Mesothelial cell of epicardium (in vitro differentiated cells): ENCODE data around the gene RAET1G. TPM values are rescaled to one million over a fixed set of nuclear protein-coding genes. Genes with fewer than 3 reads are reported as not detected.

Source experiments
- DNase-seq, 2 experiments: peaks; one replicate each; pipeline ENCODE4 v3.0.0; 2021; ENCODE audit warnings: low spot score in 2 of 2; ENCODE audit not compliant: unreplicated experiment in 2 of 2
- H3K27ac Mint-ChIP-seq: 2 replicates; pipeline ENCODE4 v1.8.0; 2021; ENCODE audit warnings: mixed read lengths
- H3K27me3 Mint-ChIP-seq: 2 replicates; pipeline ENCODE4 v1.8.0; 2021; ENCODE audit warnings: low read depth, mixed read lengths
- H3K36me3 Mint-ChIP-seq: 2 replicates; pipeline ENCODE4 v1.8.0; 2021; ENCODE audit warnings: mixed read lengths
- H3K4me1 Mint-ChIP-seq: 2 replicates; pipeline ENCODE4 v1.8.0; 2021; ENCODE audit warnings: mixed read lengths
- H3K4me3 Mint-ChIP-seq: 2 replicates; pipeline ENCODE4 v1.8.0; 2021; ENCODE audit warnings: mild to moderate bottlenecking, moderate library complexity, mixed read lengths
- H3K9me3 Mint-ChIP-seq: 2 replicates; pipeline ENCODE4 v1.8.0; 2021; ENCODE audit warnings: mixed read lengths
- CTCF ChIP-seq: fragments of 200-600 bp; sonication (generic); IDR thresholded peaks from one replicate; pipeline ENCODE4 v1.5.0; 2021; ENCODE audit warnings: antibody characterized with exemption; ENCODE audit not compliant: unreplicated experiment
- total RNA-seq: library from RNA; stranded (reverse); gene quantifications from 3 replicates; pipeline ENCODE4 v1.2.1, GENCODE V29; 2021

Gene RAET1G
- total RNA-seq, 1 donor from 2014 or later = not detected

- H3K4me1 Mint-ChIP-seq = no peaks in the 10 kb centered on the region
- H3K36me3 Mint-ChIP-seq = no peaks in the 10 kb centered on the region
- DNase-seq = no peak
- H3K27ac Mint-ChIP-seq = no peak overlapping the region
- peaks cover 26% of the 10 kb centered on the region for H3K9me3 Mint-ChIP-seq
- H3K4me3 Mint-ChIP-seq = no peak overlapping the region
- H3K27me3 Mint-ChIP-seq = peaks cover 22% of the 10 kb centered on the region
- no peak for TF ChIP-seq CTCF
These were observed 53.5 kb downstream of the RAET1G start for GRCh38 chr6:149869275-149869892.

- Mint-ChIP-seq H3K9me3 (peaks cover 14% of the 10 kb centered on the region), H3K36me3 (no peaks in the 10 kb centered on the region), H3K4me1 (peaks cover under 1% of the 10 kb centered on the region), H3K27me3 (peaks cover 10% of the 10 kb centered on the region), H3K27ac (no peak overlapping the region), H3K4me3 (no peak overlapping the region)
- TF ChIP-seq CTCF = no peak
- no peak for DNase-seq
These were observed 54.9 kb downstream of the RAET1G start for GRCh38 chr6:149867876-149868640.

Other genes with a start within 250 kb of the RAET1G start
- 38.4 to 39.4 TPM (median 39.0 TPM) in 3 replicates for gene LATS1, start 205.0 kb downstream of the RAET1G start, total RNA-seq
- 38.8 to 41.0 TPM (median 40.2 TPM) in 3 replicates for gene NUP43, start 176.6 kb downstream of the RAET1G start, total RNA-seq
- gene PCMT1, start 173.4 kb downstream of the RAET1G start, total RNA-seq = 43.4 to 45.6 TPM (median 44.4 TPM) in 3 replicates
- 17.2 to 17.9 TPM (median 17.8 TPM) in 3 replicates for gene LRP11, start 58.8 kb downstream of the RAET1G start, total RNA-seq
- not detected in 3 replicates for gene RAET1E, start 25.0 kb downstream of the RAET1G start, total RNA-seq
- 0.23 to 0.42 TPM (median 0.24 TPM) in 3 replicates for gene ULBP2, start 18.9 kb upstream of the RAET1G start, total RNA-seq
- 0.07 to 0.11 TPM (median 0.11 TPM) in 3 replicates for gene ULBP1, start 40.8 kb upstream of the RAET1G start, total RNA-seq
- not detected in 3 replicates for gene RAET1L, start 102.4 kb upstream of the RAET1G start, total RNA-seq
- 4.3 to 6.4 TPM (median 5.4 TPM) in 3 replicates for gene ULBP3, start 146.0 kb upstream of the RAET1G start, total RNA-seq
- gene PPP1R14C, start 219.9 kb upstream of the RAET1G start, total RNA-seq = 0.16 to 0.38 TPM (median 0.27 TPM) in 3 replicates